ACC112 (cell line): ENCODE results near the gene SLC39A5.

Source experiments
- H2AFZ ChIP-seq: fragments of 200-600 bp; sonication (generic); one replicate; pipeline ENCODE4 v1.6.0; 2017; ENCODE audit warnings: antibody characterized with exemption, low read length; ENCODE audit not compliant: unreplicated experiment
- H3K27ac ChIP-seq: fragments of 200-600 bp; sonication (generic); 2 replicates; pipeline ENCODE4 v1.5.1; 2014; ENCODE audit warnings: low read depth, mild to moderate bottlenecking, antibody characterized with exemption, low read length, moderate library complexity
- H3K27me3 ChIP-seq: fragments of 200-600 bp; sonication (generic); 2 replicates; pipeline ENCODE4 v1.6.1; 2014; ENCODE audit warnings: mild to moderate bottlenecking, antibody characterized with exemption, low read length, moderate library complexity, mixed read lengths; ENCODE audit not compliant: insufficient read depth
- H3K36me3 ChIP-seq: fragments of 200-600 bp; sonication (generic); 2 replicates; pipeline ENCODE4 v1.6.1; 2016; ENCODE audit warnings: mild to moderate bottlenecking, antibody characterized with exemption, low read length, moderate library complexity, mixed read lengths; ENCODE audit not compliant: insufficient read depth
- H3K4me1 ChIP-seq: fragments of 200-600 bp; sonication (generic); one replicate; pipeline ENCODE4 v1.6.1; 2016; ENCODE audit warnings: low read length, mixed read lengths; ENCODE audit not compliant: insufficient read depth, unreplicated experiment, control insufficient read depth
- H3K4me3 ChIP-seq: fragments of 200-600 bp; sonication (generic); 2 replicates; pipeline ENCODE4 v1.5.1; 2014; ENCODE audit warnings: mild to moderate bottlenecking, low read depth, low read length
- H3K79me2 ChIP-seq: fragments of 200-600 bp; sonication (generic); one replicate; pipeline ENCODE4 v1.6.0; 2016; ENCODE audit warnings: low read length; ENCODE audit not compliant: control insufficient read depth, unreplicated experiment, insufficient read depth

The SLC39A5 gene

DNA sequence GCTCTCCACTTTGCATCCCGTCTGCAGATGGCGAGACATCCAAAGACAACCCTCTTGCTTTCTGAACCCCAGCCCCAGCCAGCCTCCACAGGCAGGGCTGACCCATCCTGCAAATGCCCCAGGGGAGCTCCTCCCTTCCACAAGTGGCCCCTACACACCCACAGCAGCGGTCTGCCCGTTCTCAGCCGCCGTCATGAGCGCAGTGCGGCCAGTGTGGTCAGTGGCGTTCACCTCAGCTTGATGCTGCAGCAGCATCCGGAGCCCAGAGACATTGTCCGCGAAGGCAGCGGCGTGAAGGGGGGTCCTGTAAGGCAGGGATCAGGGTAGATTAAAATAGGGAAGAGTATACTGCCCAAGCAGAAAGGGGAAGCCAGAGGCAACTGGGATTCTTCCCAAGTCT is 14.6 kb downstream of the SLC39A5 start:
- peaks cover 25% of the 10 kb centered on the region; the same call in 1 of the 2 replicates for H3K36me3 ChIP-seq
- no peaks in the 10 kb centered on the region for H3K27me3 ChIP-seq

DNA sequence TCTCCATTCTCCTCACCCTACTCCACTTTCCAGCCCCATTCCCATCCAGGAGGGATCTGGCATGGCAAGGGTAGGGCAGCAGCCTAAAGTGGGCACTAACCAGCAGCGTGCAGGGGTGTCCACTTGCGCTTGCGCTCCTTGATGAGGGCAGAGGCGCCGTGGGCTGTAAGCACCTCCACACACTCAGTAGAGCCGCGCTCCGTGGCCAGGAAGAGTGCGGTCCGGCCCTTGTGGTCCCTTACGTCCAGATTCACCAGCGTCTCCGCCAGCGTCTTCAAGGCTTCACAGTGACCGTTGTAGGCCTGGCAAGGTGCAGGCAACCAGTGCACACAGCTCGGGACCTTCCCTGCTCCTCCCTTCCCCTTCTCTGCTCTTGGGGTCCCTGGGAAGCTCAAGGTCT is 18.1 kb downstream of the SLC39A5 start:
- no peak overlapping the region for H3K27ac ChIP-seq
- no peak overlapping the region for H2AFZ ChIP-seq
- peaks cover 7% of the 10 kb centered on the region for H3K79me2 ChIP-seq
- H3K36me3 ChIP-seq: peaks cover 24% of the 10 kb centered on the region
- no peak overlapping the region for H3K4me3 ChIP-seq
- H3K4me1 ChIP-seq: peaks cover 24% of the 10 kb centered on the region
- no peaks in the 10 kb centered on the region for H3K27me3 ChIP-seq

More for the DNA sequence above, 14.6 kb downstream of the SLC39A5 start:
- peaks cover 28% of the 10 kb centered on the region for H3K4me1 ChIP-seq
- H2AFZ ChIP-seq: no peak overlapping the region
- no peak overlapping the region for H3K27ac ChIP-seq
- H3K4me3 ChIP-seq: no peak overlapping the region
- peaks cover 3% of the 10 kb centered on the region for H3K79me2 ChIP-seq

DNA sequence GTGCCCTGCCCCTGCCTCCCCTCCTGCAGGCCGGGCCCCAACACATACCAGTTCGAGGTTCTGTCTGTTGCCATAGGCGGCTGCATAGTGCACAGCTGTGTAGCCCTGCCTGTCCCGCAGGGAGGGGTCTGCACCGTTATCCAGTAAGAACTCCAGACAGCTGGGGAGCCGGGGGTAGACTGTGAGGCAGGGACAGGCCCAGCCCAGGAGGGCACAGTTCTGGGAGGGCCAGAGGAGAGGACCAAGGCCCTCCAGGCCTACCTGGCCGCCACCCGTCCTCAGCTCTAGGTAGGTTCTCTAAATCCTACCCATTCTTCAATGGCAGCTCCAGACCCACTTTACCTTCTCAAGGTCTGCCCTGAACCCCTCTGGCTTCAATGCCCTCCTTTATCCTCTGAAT is 18.9 kb downstream of the SLC39A5 start:
- peaks cover 16% of the 10 kb centered on the region for H3K4me1 ChIP-seq
- no peaks in the 10 kb centered on the region for H3K27me3 ChIP-seq
- H3K4me3 ChIP-seq: no peak overlapping the region
- peaks cover 32% of the 10 kb centered on the region for H3K36me3 ChIP-seq
- no peak overlapping the region for H2AFZ ChIP-seq
- H3K27ac ChIP-seq: no peak overlapping the region
- peaks cover 14% of the 10 kb centered on the region for H3K79me2 ChIP-seq

DNA sequence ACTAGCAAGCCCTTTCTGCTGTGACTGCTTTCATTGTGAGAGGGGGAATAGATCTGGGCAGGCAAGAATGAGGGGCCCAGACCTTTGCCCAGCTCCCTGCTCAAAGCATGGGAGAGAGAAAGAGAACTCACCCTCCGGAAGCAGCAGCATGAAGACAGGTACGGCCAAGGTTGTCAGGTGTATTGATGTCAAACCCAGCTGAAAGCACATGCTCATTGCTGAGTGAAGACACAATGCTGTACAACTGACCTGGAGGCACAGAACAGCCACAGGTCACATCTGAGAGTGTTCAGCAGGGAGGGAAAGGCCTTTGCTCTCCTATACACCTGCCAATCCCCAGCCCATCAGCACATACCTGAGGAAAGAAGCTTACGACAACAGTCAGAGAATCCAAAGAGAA is 22.8 kb downstream of the SLC39A5 start:
- Histone ChIP-seq H3K4me3 (no peak overlapping the region), H2AFZ (no peak overlapping the region), H3K27ac (no peak overlapping the region), H3K79me2 (peaks cover 48% of the 10 kb centered on the region), H3K4me1 (peaks cover 18% of the 10 kb centered on the region), H3K36me3 (peaks cover 42% of the 10 kb centered on the region), H3K27me3 (no peaks in the 10 kb centered on the region)

DNA sequence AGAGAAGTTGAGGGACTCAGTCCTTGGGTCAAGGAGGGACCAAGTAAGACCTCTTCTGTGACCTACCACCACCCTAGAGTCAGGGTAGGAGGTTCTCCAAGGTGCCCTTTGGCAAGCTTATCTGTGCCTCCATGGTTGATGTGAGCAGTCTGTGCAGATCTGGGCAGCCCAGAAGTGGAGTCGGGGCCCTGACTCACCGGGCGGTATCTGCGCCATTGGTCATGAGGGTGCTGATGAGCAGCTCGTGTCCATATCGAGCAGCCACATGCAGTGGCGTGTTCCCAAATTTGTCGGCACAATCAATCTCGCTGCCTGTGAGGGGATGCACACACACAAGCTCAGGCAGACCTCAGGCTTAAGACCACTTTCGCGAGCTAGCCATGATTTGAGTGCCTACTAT is 23.2 kb downstream of the SLC39A5 start:
- Histone ChIP-seq H2AFZ (no peak overlapping the region), H3K4me1 (peaks cover 18% of the 10 kb centered on the region), H3K27ac (no peak overlapping the region), H3K79me2 (peaks cover 53% of the 10 kb centered on the region), H3K4me3 (no peak overlapping the region), H3K27me3 (no peaks in the 10 kb centered on the region), H3K36me3 (peaks cover 42% of the 10 kb centered on the region)

DNA sequence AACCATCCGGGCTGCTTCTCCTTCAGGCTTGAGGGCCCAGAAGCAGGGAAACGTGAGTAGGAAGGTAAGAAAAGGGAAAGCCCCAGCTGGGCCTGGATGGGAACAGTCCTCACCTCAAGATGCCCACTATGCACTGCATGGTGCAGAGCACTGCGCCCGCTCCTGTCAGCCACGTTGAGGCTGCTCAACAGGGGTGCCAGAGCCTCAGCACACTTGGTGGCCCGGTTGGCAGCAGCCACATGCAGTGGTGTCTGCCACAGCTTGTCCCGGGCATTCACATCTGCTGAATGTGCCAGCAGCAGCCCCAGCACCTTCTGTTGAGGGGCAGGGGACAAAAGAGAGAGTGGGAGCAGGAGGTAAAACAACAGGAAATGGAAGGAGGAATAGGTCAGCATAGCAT is 25.8 kb downstream of the SLC39A5 start:
- Histone ChIP-seq H3K79me2 (peaks cover 50% of the 10 kb centered on the region), H3K27ac (no peak overlapping the region)

DNA sequence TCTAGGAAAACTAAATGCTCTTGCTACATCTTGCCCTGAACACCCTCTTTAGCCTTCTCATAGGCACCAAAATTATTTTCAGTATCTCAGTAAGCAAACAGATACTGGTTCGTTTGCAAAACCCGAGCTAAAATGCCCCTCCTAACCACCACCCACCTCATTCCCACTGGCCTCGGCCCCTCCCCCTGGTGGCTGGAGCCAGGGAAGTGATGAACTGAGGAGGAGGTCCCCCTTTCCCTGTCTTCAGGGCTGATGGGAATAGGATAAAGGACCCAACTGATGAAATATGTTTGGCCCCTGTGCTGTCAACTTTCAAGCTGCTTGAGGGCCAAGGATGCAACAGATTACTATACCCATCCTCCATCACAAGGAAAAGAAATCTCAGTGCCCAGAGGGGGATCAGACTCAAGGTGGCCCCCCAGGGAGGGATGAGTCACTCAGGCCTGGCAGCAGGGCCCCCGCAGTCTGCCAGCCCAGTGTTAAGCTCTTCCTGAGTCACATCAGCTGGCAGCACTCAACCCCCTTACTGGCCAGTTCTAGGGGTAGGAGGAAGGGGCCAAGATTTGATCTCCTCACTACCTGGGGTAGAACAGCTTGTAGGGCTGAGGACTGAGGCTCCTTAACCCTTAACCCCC is 26.6 kb downstream of the SLC39A5 start:
- Histone ChIP-seq H2AFZ (no peak overlapping the region), H3K4me1 (peaks cover 28% of the 10 kb centered on the region), H3K27me3 (no peaks in the 10 kb centered on the region), H3K27ac (peak overlapping the region; percentile 40), H3K4me3 (peak overlapping the region; percentile 90), H3K36me3 (peaks cover 36% of the 10 kb centered on the region), H3K79me2 (peaks cover 50% of the 10 kb centered on the region)

More for the DNA sequence above, 25.8 kb downstream of the SLC39A5 start:
- H3K4me3 ChIP-seq: peak overlapping the region; percentile 90; the same call in 1 of the 2 replicates
- peaks cover 36% of the 10 kb centered on the region for H3K36me3 ChIP-seq
- H3K4me1 ChIP-seq: peaks cover 22% of the 10 kb centered on the region
- H2AFZ ChIP-seq: no peak overlapping the region
- no peaks in the 10 kb centered on the region for H3K27me3 ChIP-seq

DNA sequence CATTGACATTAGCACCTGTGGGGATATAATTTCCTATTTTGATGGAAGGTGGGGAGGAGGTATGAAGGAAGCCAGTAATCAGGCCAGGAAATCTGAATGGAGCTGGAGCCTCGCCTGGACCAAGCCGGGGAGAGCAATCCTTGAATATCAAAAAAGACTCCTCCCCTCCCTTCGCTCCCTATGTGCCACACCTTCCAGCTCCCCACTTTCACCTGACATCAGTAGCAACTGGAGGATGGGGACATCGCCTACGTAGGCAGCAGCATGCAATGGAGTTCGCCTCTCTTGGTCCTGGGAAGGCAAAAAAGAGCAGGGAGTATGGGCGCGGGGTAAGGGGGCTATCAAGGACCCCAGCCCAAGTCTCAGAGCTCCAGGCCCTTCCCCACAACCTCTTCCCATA is 27.2 kb downstream of the SLC39A5 start:
- H3K27ac ChIP-seq: peak overlapping the region; percentile 40
- H3K36me3 ChIP-seq: peaks cover 31% of the 10 kb centered on the region
- H3K27me3 ChIP-seq: no peaks in the 10 kb centered on the region
- H3K4me3 ChIP-seq: peak overlapping the region; percentile 90
- no peak overlapping the region for H2AFZ ChIP-seq
- peaks cover 34% of the 10 kb centered on the region for H3K4me1 ChIP-seq
- H3K79me2 ChIP-seq: peaks cover 50% of the 10 kb centered on the region

DNA sequence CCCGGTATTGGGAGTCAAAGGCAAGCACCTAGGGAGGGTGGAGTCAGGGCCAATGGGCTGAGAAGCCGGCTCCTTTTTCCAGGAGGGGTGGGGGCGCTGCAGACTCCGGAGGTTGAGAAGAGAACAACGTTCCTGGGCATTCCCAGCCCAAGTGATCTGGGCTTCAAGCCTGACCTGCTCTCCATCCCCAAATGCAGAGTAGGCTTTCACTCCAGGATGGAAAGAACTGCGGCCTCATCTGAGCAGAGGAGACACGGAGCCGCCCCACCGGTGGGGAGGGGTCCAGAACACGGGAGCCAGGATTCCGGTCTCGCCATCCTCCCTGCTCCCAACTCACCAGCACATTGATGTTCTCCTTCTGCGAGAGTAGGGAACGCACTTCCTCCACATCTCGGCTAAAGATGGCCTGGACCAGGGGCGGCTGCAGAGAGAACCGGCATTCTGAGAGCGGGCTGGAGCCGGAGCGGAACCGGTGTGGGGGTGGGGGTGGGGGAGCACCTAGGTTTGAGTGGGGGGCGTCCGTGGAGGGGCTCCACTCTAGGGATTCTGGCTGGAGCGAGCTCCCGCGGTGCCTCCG is 27.7 kb downstream of the SLC39A5 start:
- Histone ChIP-seq H3K27me3 (no peaks in the 10 kb centered on the region), H3K36me3 (peaks cover 26% of the 10 kb centered on the region), H3K27ac (peak overlapping the region; percentile 40), H2AFZ (peak overlapping the region; percentile 78), H3K4me1 (peaks cover 36% of the 10 kb centered on the region), H3K79me2 (peaks cover 50% of the 10 kb centered on the region), H3K4me3 (peak overlapping the region; percentile 90)

DNA sequence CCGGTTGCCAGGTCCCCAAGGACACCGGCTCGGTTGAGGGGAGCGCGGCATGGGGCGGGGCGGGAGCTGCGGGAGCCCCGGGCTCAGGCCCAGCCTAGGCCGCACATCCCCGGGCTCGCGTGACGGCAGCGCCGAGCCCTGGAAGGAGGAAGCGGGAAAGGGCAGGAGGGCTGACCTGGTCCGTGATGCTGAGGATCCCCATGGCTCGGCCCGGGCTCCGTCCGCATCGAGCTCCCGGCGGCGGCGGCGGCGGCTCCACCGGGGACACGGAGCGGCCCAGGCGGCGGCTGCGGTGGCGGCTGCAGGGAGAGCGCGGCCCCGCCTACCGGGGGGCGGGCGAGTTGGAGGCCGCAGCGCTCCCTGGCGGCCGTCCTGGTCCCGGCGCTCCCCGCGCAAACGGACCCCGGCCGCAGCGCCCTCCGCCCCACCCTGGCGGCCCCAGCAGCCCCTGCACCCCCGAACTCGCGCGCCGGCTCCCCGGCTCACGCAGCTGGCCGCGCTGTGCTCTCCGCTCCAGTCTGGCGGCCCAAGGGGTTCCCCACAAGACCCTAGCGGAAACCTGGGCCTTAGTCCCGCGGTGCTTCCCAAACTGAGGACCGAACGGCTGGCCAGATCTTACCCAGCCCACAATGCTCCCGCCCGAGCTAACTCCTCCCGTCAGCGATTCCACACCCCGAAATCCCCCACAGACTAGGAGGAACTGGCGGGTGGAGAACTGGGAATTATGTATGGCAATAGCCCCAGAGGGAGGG is 28.4 kb downstream of the SLC39A5 start, which contains the start of gene ANKRD52:
Gene ANKRD52, minus strand, starts transcription at position 317 of the 752 bp plus-strand sequence. Its CDS starts 115 bp downstream, at position 202.
- peak within 1 kb of the TSS; percentile 78 for H2AFZ ChIP-seq
- peak within 1 kb of the TSS; percentile 40 for H3K27ac ChIP-seq
- H3K27me3 ChIP-seq: no peaks in the 10 kb centered on the region
- H3K4me1 ChIP-seq: peaks cover 36% of the 10 kb centered on the region
- H3K4me3 ChIP-seq: peak within 1 kb of the TSS; percentile 90
- peaks cover 21% of the 10 kb centered on the region for H3K36me3 ChIP-seq
- peaks cover 44% of the 10 kb centered on the region for H3K79me2 ChIP-seq
